WTC11 (cell line): ENCODE measurements around the gene KCNK5. TPM values are rescaled to one million over a fixed set of nuclear protein-coding genes. Genes with fewer than 3 reads are reported as not detected.

Experiments
- ATAC-seq: fragments of 200-7000 bp; cut with Tn5 transposase; 2 replicates; pipeline ENCODE4 v1.10.0; 2021; ENCODE audit warnings: mild to moderate bottlenecking, moderate library complexity
- CTCF ChIA-PET: fragments of 300-600 bp; sonication (Branson Sonifier 250); formaldehyde crosslinking; loops from one replicate; lab custom pipeline; 2021; ENCODE audit warnings: antibody characterized with exemption; lab: Charles Lee
- POLR2A ChIA-PET: fragments of 350-600 bp; sonication (Branson Sonifier 250); formaldehyde crosslinking; loops from one replicate; lab custom pipeline; 2021; ENCODE audit warnings: antibody characterized with exemption; lab: Charles Lee
- DNase-seq: peaks from one replicate; pipeline ENCODE4 v3.0.0; 2021; ENCODE audit warnings: low spot score
- H3K27ac Mint-ChIP-seq: 2 replicates; pipeline ENCODE4 v1.8.0; 2021; ENCODE audit warnings: mixed read lengths
- H3K27me3 Mint-ChIP-seq: 2 replicates; pipeline ENCODE4 v1.8.0; 2021; ENCODE audit warnings: low read depth, mild to moderate bottlenecking, moderate library complexity, mixed read lengths
- H3K36me3 Mint-ChIP-seq: 2 replicates; pipeline ENCODE4 v1.8.0; 2021; ENCODE audit warnings: mixed read lengths
- H3K4me1 Mint-ChIP-seq: 2 replicates; pipeline ENCODE4 v1.8.0; 2022; ENCODE audit warnings: mixed read lengths
- H3K4me3 Mint-ChIP-seq: 2 replicates; pipeline ENCODE4 v1.8.0; 2021; ENCODE audit warnings: mild to moderate bottlenecking, moderate library complexity, mixed read lengths
- H3K9me3 Mint-ChIP-seq: 2 replicates; pipeline ENCODE4 v1.8.0; 2021; ENCODE audit warnings: mixed read lengths
- ATF2 ChIP-seq: sonication (generic); formaldehyde crosslinking; IDR thresholded peaks from 2 replicates; pipeline ENCODE4 v1.8.1; 2022; ENCODE audit warnings: low read depth, missing genetic modification reagents, borderline replicate concordance
- CDX4 ChIP-seq: fragments of 250-450 bp; sonication (Bioruptor Pico); IDR thresholded peaks from 2 replicates; pipeline ENCODE4 v1.9.0; 2021; ENCODE audit warnings: moderate library complexity, mild to moderate bottlenecking, inconsistent platforms, borderline replicate concordance
- CREM ChIP-seq: sonication (generic); formaldehyde crosslinking; IDR thresholded peaks from 2 replicates; pipeline ENCODE4 v1.8.1; 2022; ENCODE audit warnings: mild to moderate bottlenecking, missing genetic modification reagents, moderate library complexity
- E2F1 ChIP-seq: sonication (generic); formaldehyde crosslinking; IDR thresholded peaks from 2 replicates; pipeline ENCODE4 v1.8.0; 2022; ENCODE audit warnings: mild to moderate bottlenecking, missing genetic modification reagents
- ELF4 ChIP-seq: sonication (generic); formaldehyde crosslinking; IDR thresholded peaks from 2 replicates; pipeline ENCODE4 v1.8.1; 2022; ENCODE audit warnings: low read depth, mild to moderate bottlenecking, moderate library complexity, missing genetic modification reagents
- FOXP4 ChIP-seq: sonication (generic); formaldehyde crosslinking; IDR thresholded peaks from 2 replicates; pipeline ENCODE4 v1.8.0; 2022; ENCODE audit warnings: mild to moderate bottlenecking, missing genetic modification reagents
- JUN ChIP-seq: sonication (generic); formaldehyde crosslinking; IDR thresholded peaks from 2 replicates; pipeline ENCODE4 v1.8.0; 2023; ENCODE audit warnings: mild to moderate bottlenecking, missing genetic modification reagents
- MAX ChIP-seq: sonication (generic); formaldehyde crosslinking; IDR thresholded peaks from 2 replicates; pipeline ENCODE4 v1.8.0; 2022; ENCODE audit warnings: mild to moderate bottlenecking, missing genetic modification reagents
- MYBL2 ChIP-seq: sonication (generic); formaldehyde crosslinking; IDR thresholded peaks from 2 replicates; pipeline ENCODE4 v1.8.1; 2023; ENCODE audit warnings: mild to moderate bottlenecking, moderate library complexity, missing genetic modification reagents
- NFE2L1 ChIP-seq: sonication (generic); formaldehyde crosslinking; IDR thresholded peaks from 2 replicates; pipeline ENCODE4 v1.8.1; 2023; ENCODE audit warnings: missing genetic modification reagents
- PRDM15 ChIP-seq: sonication (generic); formaldehyde crosslinking; IDR thresholded peaks from 2 replicates; pipeline ENCODE4 v1.8.0; 2022; ENCODE audit warnings: missing genetic modification reagents
- PRRX2 ChIP-seq: fragments of 250-450 bp; sonication (Bioruptor Pico); IDR thresholded peaks from 2 replicates; pipeline ENCODE4 v1.8.0; 2021; ENCODE audit warnings: mild to moderate bottlenecking
- SMAD3 ChIP-seq: sonication (generic); formaldehyde crosslinking; IDR thresholded peaks from 2 replicates; pipeline ENCODE4 v1.8.0; 2022; ENCODE audit warnings: missing genetic modification reagents, mild to moderate bottlenecking, borderline replicate concordance
- SOX15 ChIP-seq: fragments of 250-450 bp; sonication (Bioruptor Pico); IDR thresholded peaks from 2 replicates; pipeline ENCODE4 v1.9.0; 2021; ENCODE audit warnings: mild to moderate bottlenecking
- TCF7 ChIP-seq: sonication (generic); formaldehyde crosslinking; IDR thresholded peaks from 2 replicates; pipeline ENCODE4 v1.8.0; 2022; ENCODE audit warnings: mild to moderate bottlenecking, low read depth, missing genetic modification reagents, moderate library complexity
- USF2 ChIP-seq: sonication (generic); formaldehyde crosslinking; IDR thresholded peaks from 2 replicates; pipeline ENCODE4 v1.8.1; 2023; ENCODE audit warnings: mild to moderate bottlenecking, missing genetic modification reagents, moderate library complexity
- ZBTB21 ChIP-seq: sonication (generic); formaldehyde crosslinking; IDR thresholded peaks from 2 replicates; pipeline ENCODE4 v1.8.1; 2023; ENCODE audit warnings: mild to moderate bottlenecking, missing genetic modification reagents, borderline replicate concordance
- ZMAT4 ChIP-seq: fragments of 250-450 bp; sonication (Bioruptor Pico); IDR thresholded peaks from 2 replicates; pipeline ENCODE4 v1.9.0; 2021; ENCODE audit warnings: mild to moderate bottlenecking
- ZNF317 ChIP-seq: sonication (generic); formaldehyde crosslinking; IDR thresholded peaks from 2 replicates; pipeline ENCODE4 v1.8.1; 2023; ENCODE audit warnings: low read depth, mild to moderate bottlenecking, moderate library complexity, missing genetic modification reagents, borderline replicate concordance
- ZNF671 ChIP-seq: fragments of 250-450 bp; sonication (Bioruptor Pico); IDR thresholded peaks from 2 replicates; pipeline ENCODE4 v1.8.0; 2021; ENCODE audit warnings: mild to moderate bottlenecking
- total RNA-seq: library from RNA; stranded (reverse); gene quantifications from 3 replicates; pipeline ENCODE4 v1.2.3, GENCODE V29; 2021

Gene KCNK5
- total RNA-seq, 1 experiment from 2014 or later = 41.8 TPM

- Mint-ChIP-seq H3K4me3 (no peak overlapping the region), H3K27me3 (no peaks in the 10 kb centered on the region; the same call in 1 of the 2 replicates), H3K9me3 (no peaks in the 10 kb centered on the region), H3K36me3 (peaks cover 68% of the 10 kb centered on the region), H3K4me1 (peaks cover 10% of the 10 kb centered on the region), H3K27ac (peak overlapping the region; percentile 76)
- POLR2A ChIA-PET = no interaction called here
- TF ChIP-seq PRRX2 (CRISPR knock-in tag) (no peak), SMAD3 (no peak), CDX4 (CRISPR knock-in tag) (no peak), USF2 (CRISPR knock-in tag) (no peak), FOXP4 (CRISPR knock-in tag) (no peak), MAX (no peak), MYBL2 (CRISPR knock-in tag) (no peak), SOX15 (no peak), ELF4 (CRISPR knock-in tag) (no peak), PRDM15 (no peak), ZBTB21 (CRISPR knock-in tag) (no peak), CREM (no peak), ATF2 (CRISPR knock-in tag) (no peak), ZMAT4 (CRISPR knock-in tag) (no peak), NFE2L1 (CRISPR knock-in tag) (no peak)
- DNase-seq = no peak
- no peak for ATAC-seq
- CTCF ChIA-PET = interaction anchor here (1.0 to 8.8 kb wide), 2 partner anchors 14 to 115 kb away, joined by 3 to 204 read pairs; no protein-coding TSS in a partner anchor
These were observed 40.7 kb downstream of the KCNK5 start for GRCh38 chr6:39188571-39188970.

- no peaks in the 10 kb centered on the region for H3K9me3 Mint-ChIP-seq
- ATAC-seq (no peak), DNase-seq (no peak)
- H3K36me3 Mint-ChIP-seq = peaks cover 63% of the 10 kb centered on the region
- peaks cover 10% of the 10 kb centered on the region for H3K4me1 Mint-ChIP-seq
- H3K27me3 Mint-ChIP-seq = no peaks in the 10 kb centered on the region
- peak overlapping the region; percentile 76; the same call in 1 of the 2 replicates for H3K27ac Mint-ChIP-seq
- H3K4me3 Mint-ChIP-seq = no peak overlapping the region
- ChIA-PET CTCF (interaction anchor here (1.0 to 8.8 kb wide), 2 partner anchors 14 to 116 kb away, joined by 3 to 204 read pairs; no protein-coding TSS in a partner anchor), POLR2A (interaction anchor here (1.1 kb wide), 1 partner anchor 127 kb away, joined by 3 read pairs; the partner anchor contains the start of gene KCNK17)
- TF ChIP-seq ZNF317 = no peak
- no peak for TF ChIP-seq TCF7 (CRISPR knock-in tag)
- TF ChIP-seq E2F1 = no peak
- no peak for TF ChIP-seq JUN (CRISPR knock-in tag)
- TF ChIP-seq ZNF671 (CRISPR knock-in tag) = no peak
- TF ChIP-seq PRDM15 = no peak
These were observed 41.2 kb downstream of the KCNK5 start for GRCh38 chr6:39188098-39188450.
